Stimulated activated CD4-positive, alpha-beta T cell treated with anti-CD3 and anti-CD28 coated beads, Interleukin-15, amount 100 ng/mL, for 48 hours (primary cell): Measurements from ENCODE around the gene RASSF3.
"Not testable (repeated sequence)": the region's sequence is repeated elsewhere in the genome, so short reads cannot be mapped to it uniquely, and the experiment has no call there.

ENCODE experiments used
- DNase-seq, 2 donors: peaks; one replicate each; pipeline ENCODE4 v3.0.0-alpha.2; 2020; ENCODE audit warnings: low read depth in 2 of 2

The RASSF3 gene

DNA sequence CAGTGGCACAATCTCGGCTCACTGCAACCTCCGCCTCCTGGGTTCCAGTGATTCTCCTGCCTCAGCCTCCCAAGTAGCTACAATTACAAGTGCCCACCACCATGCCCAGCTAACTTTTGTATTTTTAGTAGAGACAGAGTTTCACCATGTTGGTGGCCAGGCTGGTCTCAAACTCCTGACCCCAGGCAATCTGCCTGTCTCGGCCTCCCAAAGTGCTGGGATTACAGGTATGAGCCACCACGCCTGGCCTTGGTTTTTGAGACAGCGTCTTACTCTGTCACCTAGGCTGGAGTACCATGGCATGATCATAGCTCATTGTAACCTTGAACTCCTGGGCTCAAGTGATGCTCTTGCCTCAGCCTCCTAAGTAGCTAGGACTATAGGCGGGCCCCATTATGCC lies 79.9 kb downstream of the RASSF3 start:
- not testable (repeated sequence) for DNase-seq

DNA sequence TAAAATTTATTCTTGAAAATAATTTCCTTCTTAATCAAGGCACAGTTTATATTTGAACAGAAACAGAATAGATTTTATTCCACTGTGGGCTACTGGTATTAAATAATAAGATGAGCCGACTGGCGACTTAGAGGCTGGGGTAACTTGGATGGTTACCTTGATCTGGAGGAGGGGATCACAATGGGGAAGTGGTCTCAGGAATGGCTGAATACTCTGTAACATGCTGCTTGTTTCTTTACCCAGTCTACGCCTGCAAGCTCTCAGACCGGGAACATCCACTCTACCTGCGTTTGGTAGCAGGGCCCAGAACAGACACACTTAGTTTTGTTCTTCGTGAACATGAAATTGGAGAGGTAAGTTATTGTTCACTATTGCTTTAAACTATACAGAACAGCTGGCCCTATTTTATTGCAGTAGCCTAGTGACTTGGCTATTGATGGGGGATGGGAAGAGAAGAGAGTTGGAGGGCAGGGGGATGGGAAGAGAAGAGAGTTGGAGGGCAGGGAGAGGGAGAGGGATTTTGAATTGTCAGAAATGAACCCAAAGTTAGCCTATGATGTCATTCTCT lies 81.0 kb downstream of the RASSF3 start:
- DNase-seq: no peak

DNA sequence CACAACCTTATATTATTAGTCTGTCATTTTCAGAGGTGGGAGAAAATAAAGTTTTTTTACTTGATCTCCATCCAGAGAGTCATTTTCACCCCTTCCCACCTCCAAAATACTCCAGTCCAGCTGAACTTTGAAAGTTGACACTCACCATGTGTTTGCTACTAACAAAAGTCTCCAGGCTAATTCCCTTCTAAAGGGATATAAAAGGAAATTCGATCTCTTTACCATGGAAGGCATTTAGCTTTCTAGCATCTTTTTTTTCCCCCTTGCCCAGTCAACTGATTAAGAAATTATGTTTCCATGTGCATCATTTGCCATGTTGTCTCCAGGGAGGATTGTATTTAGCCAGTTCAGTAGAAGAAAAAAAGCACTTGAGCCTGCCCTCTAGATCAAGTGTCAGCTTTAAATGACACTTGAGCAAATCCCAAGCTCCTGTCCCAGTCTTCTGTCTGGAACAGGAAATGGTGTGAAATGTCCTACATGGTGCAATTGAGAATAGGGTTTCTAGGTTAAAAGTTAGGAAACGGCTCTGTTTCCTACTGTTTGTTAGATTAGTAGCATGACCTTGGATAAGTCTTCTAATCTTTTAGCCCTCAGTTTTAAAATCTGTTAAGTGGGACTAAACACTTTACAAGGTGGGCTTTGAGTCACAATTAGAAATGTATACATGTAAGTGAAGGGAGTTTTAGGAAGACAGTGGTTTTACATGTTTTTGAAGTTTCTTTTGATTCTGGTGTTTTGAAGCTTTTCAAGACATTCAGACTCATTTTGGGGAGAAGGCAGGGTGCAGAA lies 81.7 kb downstream of the RASSF3 start:
- no peak for DNase-seq

DNA sequence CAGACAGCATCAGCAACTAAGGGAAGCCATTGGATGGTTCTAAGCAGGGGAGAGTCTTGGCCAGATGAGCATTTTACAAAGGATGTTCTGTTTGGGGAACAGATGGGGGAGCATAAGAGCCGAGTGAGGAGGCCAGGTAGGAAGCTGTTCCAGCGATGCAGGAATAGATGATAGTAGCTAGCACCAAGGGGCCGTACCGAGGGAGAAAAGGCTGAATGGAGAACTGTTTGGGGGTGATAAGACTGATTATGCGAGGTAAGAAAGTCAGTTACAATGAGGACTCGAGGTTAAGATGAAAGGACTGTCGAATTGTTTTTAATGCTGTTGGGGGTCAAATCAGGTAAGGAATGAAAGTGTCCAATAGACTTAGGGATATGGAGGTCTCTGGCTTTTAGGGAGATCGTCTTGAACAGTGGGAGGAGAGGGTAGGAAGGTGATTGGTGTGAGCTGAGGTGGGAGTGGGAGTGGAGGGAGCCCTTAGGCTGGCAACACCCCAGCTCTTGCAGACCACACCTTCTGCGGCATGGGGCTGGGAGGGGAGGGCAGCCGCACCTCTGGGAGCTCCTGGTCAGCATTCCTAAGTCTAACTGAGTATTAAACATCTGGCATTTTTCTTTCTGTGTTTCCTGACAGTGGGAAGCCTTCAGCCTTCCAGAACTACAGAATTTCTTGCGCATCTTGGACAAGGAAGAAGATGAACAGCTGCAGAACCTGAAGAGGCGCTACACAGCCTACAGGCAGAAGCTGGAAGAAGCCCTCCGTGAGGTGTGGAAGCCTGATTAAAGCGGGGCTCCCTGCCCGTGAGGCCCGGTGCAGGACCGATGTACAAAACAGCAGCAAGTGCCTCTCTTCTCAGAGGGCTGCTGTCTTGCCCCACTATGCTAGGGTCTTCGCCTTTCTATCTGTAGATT lies 84.1 kb downstream of the RASSF3 start:
- no peak for DNase-seq

DNA sequence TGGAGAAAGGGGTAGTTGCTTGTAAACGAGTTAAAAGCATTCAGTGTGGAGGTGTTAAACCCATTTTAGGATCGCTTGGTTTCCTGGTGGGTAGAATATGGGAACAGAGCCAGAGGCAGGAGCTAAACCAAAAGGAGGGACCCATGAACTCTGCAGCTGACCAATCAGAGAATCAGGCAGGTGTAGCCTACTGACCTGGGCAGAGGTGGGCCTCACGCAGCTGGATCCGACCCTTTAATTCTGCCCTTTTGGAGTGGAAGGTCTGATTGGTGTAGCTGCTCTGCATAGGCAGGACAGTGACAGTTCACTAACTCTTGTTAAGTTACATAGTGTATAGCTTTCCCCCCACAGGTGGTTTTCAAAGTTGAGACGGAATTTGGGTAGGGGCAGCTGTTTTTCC lies 85.3 kb downstream of the RASSF3 start:
- DNase-seq: no peak

DNA sequence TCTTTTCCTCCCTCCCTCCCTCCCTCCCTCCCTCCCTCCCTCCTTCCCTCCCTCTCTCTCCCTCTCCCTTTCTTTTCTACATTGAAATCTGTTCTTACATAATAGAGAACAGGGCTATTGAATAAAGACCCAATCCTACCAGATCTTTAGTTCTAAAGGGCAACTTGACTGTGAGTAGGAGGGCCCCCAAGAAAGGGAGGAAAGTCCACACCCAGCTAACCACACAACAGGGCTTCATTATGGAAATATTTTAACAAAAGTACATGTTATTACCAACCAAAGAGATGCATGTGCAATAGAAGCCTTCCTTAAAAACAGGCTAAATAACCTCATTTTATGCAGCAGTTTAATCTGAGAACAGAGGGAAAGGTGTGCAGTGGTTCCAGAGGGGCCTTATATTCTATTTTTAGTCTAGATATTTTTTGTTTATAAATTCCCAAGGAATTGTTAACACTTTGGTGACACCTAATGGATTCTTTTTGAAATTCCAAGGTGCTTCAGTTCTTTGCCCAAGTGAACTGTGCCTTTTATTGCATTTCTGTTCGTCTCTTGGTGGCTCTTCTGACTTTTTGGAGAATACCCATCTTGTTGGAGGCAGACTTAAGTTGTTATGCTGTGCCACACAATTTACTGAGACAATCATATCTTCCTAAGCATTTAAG lies 85.9 kb downstream of the RASSF3 start:
- DNase-seq: no peak

DNA sequence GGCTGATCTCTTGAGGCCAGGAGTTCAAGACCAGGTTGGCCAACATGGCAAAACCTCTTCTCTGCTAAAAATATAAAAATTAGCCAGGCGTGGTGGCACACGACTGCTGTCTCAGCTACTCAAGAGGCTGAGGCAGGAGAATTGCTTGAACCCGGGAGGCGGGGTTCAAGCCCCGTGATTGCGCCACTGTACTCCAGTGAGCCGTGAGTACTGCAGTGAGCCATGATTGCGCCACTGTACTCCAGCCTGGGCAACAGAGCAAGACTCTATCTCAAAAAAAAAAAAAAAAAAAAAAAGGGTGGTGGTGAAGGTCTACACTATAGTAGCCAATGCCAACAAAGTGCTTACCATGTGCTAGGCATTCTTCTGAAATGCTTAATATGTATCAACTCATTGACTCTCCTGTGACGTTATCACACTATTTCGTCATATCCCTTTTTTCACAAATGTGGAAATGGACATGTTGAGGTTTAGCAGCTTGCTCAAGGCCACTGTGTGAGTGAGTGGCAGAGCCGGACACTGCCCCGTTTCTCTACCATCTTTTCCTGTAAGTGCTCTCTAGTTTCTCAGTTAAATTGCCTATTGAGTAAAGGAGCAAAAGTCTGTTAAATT lies 89.3 kb downstream of the RASSF3 start:
- DNase-seq: no peak

DNA sequence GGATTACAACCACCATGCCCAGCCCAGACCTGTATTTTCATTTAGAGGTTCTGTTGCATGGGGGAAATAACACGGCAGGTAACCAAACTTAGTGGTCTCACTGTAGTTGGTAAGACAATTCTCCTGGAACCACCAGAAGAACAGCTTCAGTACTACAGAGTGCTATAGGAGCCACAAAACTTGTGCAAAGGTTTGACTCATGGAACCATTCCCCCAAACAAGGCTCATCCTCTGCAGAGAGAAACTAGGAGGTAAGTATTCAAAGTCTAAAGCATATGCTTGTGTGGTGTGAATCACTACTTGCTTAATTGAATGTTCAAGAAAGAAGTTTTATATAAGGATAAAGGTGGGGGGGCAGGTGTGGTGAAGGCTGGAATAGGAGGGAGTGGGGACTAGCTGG lies 90.2 kb downstream of the RASSF3 start:
- DNase-seq: no peak

DNA sequence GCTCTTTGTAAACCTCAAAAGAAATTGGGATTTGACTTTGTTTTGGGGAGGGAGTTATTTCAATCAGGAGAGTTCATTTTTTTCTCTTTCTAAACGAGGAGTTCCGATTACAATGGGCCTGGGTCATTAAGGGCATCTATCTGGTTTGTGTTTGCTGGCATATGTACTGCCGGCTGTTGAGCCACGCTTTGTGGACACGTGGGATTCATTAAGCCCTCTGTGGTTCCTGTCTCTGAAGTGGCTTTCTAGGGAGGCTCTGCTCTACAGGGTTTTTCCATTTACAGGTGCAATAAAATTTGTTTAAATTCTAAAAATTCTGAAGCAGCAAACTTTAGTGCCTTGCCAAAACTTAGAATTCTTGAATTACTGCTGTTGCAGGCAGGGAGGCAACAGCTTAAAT lies 91.0 kb downstream of the RASSF3 start:
- DNase-seq: no peak

DNA sequence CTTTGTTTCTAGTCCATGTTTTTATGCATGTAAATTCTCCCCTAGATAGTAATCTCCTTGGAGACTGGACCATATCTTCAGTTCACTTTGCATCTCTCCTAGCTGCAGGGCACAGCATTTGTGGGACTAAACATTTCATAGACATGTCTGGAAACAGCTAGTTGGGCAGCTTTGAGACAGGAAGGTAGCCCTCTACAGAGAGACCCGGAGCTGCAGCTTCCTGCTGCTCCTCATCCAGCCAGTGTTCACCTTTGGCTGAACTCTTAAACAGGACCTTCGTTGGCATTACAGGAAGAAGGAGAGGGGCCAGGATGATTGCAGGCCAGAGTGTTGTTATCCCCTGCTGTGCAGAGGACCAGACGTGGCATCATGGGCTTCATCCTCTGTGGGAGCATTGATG lies 96.0 kb downstream of the RASSF3 start:
- DNase-seq: no peak

DNA sequence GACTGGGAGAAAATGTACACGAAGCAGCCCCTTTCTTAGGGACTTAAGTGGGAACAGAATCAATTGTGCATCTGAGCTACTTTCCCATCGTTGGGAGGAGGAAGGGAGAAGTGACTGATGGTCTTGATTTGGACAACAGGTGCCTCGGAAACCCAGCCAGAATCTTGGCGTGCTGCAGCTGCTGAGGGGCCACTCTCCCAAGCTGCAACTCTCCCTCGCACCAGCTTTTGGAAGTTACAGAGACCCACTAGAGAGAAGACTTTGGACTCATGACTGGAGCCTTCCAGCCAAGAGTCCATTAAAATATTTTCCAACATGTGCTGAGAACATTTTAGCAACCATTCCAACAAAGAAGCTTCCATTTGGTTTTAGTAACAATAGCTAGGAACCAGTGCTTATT lies 96.6 kb downstream of the RASSF3 start:
- DNase-seq: no peak

DNA sequence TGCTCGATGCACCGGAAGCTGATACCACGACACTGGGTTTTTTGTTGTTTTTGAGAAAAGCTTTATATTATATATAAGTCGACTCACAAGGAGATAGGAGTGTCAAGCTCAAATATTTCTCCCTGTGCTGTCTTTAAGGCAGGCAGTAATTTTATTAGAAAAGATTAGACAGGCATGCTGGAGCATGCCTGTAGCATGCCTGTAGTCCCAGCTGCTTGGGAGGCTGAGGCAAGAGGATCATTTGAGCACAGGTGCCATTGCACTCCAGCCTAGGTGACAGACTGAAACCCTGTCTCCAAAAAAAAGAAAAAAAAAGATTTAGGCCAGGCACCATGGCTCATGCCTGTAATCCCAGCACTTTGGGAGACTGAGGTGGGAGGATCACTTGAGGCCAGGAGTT lies 97.1 kb downstream of the RASSF3 start:
- no peak for DNase-seq

DNA sequence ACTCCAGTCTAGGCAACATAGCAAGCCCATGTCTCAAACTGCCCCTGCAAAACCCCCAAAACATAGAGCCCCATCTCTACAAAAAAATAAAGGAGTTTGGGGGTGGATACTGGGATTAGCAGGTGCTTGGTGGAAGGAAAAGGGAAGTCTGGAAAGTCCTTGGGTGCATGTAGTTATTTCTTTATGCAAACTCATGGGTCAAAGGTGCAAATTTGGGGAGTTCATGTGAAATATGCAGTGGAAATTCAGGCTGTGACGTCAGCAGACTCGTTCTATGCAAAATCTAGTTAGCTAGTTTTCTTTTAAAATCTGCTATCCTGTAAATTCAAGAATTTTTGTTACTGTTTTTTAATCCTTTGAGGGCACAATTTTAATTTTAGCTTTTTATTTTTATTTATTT lies 97.6 kb downstream of the RASSF3 start:
- DNase-seq: no peak

DNA sequence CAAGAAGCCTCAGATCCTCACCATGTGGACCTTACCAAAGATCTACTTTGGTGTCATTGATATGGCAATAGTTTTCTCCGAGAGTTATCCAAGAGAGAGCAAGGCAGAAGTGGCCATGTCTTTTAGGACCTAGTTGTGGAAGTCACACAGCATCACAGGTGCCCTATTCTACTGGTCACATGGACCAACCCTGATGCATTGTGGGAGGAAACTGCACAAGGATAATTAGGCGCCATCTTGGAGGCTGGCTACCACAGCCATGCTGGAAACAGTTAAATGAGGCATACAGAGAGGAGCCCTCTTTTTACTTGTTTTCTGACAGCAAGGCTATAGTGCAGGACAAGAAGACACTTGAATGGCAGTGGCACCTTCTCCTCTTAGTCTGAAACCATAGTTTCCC lies 99.1 kb downstream of the RASSF3 start:
- no peak for DNase-seq

DNA sequence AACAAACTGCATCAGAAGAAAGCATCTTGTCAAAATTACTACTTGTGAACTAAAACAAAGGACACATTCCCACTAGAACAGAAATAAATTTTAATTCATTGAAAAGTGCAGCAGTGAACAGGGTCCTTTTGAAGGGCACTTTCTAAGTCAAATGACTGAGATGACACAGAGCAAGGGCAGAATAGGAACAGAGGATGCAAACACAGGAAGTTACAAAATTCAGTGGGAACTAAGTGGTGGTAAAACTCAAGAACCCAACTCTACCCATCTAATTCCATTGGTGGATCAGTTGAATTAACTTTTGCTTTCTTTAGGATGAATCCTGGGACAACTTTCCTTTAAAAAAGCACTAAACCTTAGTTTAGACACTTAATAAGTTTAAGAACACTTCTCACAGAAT lies 103.1 kb downstream of the RASSF3 start:
- no peak for DNase-seq

DNA sequence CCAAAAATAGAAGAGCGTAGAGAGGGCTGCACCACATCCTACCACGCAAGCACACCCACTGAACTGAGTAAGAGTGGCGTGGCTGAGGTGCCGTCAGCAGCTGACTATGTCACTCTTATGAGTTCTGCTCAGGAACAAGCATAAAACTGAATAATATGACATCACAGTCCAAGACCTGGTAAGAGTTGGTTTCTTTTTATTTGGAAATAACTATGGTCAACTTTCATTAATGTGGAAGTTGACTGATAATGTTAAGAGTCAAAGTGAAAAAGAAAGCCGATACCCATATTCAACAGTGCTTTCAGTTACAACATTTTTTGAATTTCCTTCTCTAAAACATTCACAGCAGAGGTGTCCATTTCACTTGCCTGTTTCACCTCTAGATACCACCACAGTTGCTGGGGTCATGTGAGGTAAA lies 104.3 kb downstream of the RASSF3 start:
- no peak for DNase-seq

DNA sequence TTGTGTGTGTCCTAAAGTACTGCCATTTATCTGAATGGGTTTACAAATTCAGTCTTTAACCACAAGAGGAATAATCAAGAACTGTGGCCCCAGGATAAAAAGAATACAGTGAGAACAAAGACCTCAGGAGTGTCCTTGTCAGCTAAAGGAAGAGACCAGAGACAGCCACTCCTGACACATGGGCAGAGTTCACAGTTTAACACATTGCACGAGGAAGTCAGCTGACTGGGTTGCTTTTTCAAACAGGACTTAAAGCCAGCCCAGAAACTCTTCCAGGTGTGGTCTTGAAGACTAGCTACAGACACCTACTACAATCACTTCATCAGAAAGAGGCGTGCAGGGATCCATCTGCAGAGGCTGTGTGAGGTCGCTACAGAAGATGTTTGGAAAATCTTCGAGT lies 106.1 kb downstream of the RASSF3 start:
- DNase-seq: no peak

DNA sequence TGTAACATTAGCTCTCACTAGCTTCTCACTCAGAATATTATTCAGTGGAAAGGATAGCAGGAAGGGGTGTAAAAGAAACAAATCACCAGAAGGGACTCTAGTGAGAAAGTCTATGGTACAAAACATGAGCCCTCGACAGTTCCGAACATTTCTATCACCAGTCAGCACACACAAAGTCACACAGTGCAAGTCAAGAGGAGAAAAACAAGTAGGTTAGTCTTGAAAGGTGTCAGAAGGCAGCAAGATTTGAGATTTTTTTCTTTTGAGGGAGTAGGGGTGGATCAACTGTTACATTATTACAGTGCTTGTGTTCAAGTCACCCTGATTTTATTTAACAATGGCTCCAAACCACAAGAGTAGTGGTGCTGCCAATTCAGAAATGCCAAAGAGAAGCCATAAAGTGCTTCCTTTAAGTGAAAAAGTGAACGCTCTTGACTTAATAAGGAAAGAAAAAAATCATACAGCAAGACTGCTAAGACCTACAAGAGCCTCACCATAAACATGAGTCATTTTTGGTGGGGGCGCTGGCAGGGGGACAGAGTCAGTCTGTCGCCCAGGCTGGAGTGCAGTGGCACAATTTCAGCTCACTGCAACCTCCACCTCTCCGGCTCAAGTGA lies 106.7 kb downstream of the RASSF3 start:
- DNase-seq: no peak

DNA sequence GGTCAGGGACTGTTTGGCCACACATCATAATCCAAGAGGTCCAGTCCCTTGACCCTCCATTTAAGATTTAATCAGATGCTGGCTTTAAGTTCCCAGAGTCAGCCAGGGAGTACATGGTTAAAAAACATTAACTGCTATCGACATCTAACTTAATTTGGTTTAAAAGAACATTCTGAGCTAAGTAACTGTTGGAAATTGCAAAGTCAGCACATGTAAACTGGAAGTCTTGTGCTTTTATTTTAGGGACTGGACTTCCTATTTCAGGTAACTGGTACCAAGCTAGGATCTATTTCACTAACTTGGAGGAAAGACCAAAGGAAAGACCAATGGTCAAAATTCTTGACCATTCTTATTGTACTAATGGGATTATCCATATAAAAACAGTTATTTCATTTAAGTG lies 108.4 kb downstream of the RASSF3 start:
- no peak for DNase-seq

DNA sequence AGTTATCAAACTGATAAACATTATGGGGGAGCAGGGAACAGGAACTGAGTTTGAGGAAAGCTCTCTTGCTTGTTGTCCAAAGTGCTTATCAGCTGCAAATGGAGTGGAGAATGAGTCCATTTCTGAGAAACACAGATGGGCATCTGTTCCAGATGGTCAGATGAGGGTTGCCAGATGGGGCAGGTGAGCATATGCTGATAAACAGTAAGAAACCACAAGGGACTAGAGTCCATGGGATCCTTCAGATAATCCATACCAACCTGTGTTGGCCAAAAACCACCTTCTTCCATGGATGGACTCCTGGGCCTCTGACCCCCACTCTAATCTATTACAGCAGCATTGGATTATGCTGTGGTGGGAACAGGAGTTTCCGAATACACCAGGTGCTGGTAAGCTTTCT lies 110.6 kb downstream of the RASSF3 start:
- DNase-seq: no peak

DNA sequence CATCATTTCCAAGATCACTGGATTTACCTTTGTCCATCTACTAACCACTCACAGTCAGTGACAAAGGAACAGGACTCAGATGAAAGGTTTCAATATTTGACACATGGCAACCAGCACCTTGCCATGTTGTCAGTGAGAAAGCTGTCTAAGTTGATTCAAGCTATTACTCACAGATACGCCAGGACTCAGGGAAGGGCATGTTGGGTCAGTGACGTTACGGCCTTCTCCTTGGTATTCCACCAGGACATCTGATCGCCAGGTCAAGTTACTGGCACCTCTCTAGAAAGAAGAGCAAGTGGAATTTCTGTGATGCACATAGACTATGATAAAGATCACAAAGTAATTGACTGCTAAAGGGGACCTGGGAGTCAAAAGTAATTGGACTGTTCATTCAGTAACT lies 112.5 kb downstream of the RASSF3 start:
- DNase-seq: no peak
